Measurements from ENCODE around the gene TOP2B. TPM values are rescaled to one million over a fixed set of nuclear protein-coding genes. Genes with fewer than 3 reads are reported as not detected.

The TOP2B gene
- polyA plus RNA-seq, 1 of the 3 experiments (the other 2 are of a cell fraction), result 20.4 TPM

DNA sequence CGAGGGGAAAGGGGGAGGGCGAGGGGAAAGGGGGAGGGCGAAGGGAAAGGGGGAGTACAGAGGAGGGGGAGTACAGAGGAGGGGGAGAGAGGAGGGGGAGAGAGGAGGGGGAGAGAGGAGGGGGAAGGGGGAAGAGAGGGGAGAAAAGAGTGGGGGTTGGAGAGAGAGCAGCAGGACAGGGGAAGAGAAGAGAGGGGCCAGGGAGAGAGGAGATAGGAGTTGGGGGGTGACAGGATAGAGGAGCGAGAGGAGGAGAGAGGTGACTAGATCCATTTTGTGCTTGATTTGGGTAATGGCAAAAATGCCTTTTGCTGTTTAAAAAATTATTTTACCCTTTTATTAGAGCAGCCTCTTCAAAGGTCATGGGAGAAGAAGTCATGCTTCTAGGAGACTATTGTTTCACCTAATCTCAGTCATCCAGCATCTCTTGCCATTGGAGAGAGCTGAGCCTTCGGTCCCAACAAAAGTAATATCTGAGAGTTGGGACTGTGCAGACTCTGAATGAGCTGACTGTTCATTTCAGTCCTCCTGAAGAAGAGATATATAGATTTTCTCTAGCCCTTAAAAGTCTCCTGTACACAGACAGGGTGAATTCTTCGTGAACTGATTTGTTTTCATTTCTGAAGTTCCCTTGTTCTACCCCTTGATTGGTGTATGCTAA lies 15.1 kb upstream of the TOP2B start:
- ChIA-PET POLR2A (no interaction called here), CTCF (no interaction called here)
- Histone ChIP-seq H4K20me1 (ENCODE audit: insufficient read depth) (no peaks in the 10 kb centered on the region), H3K9ac (no peak overlapping the region), H3K9me3 (no peaks in the 10 kb centered on the region), H3K4me2 (no peak overlapping the region), H2AFZ (ENCODE audit: low read depth) (no peak overlapping the region), H3K36me3 (replicated peaks in 1 of 2; ENCODE audit: control insufficient read depth in 1 of 2, insufficient read depth in 2 of 2, low read length in 1 of 2) (no peaks in the 10 kb centered on the region), H3K9me2 (no peaks in the 10 kb centered on the region), H3K4me3 (ENCODE audit: low read depth in 2 of 2, low read length in 1 of 2) (no peak overlapping the region), H3K4me1 (ENCODE audit: control insufficient read depth in 1 of 2, insufficient read depth in 2 of 2, low read depth in 1 of 2, low read length in 1 of 2) (no peaks in the 10 kb centered on the region), H3F3A (replicated peaks; ENCODE audit: insufficient read depth) (no peaks in the 10 kb centered on the region), H3K27ac (ENCODE audit: low read depth in 2 of 2, low read length in 1 of 2) (no peak overlapping the region), H3K79me2 (ENCODE audit: insufficient read depth) (no peaks in the 10 kb centered on the region), H3K27me3 (ENCODE audit: insufficient read depth) (no peaks in the 10 kb centered on the region)
- no peak for DNase-seq
- TF ChIP-seq JUND (IDR thresholded peaks at IDR 0.05), result no peak
- WGBS (ENCODE audit: low lambda C conversion rate), result 86% methylated on average over 6 of the region's 6 CpGs

GRCh38 chr3:25679166-25679565 lies 14.5 kb upstream of the TOP2B start:
- no peaks in the 10 kb centered on the region for H3K9me3 ChIP-seq
- CTCF ChIA-PET, result interaction anchor here (1.6 kb wide), 1 partner anchor 31 kb away, joined by 4 read pairs; no protein-coding TSS in a partner anchor
- H3K4me2 ChIP-seq, result no peak overlapping the region
- no peaks in the 10 kb centered on the region for H3K36me3 ChIP-seq (replicated peaks in 1 of 2; ENCODE audit: control insufficient read depth in 1 of 2, insufficient read depth in 2 of 2, low read length in 1 of 2)
- no peaks in the 10 kb centered on the region for H3K27me3 ChIP-seq (ENCODE audit: insufficient read depth)
- H3K27ac ChIP-seq (ENCODE audit: low read depth in 2 of 2, low read length in 1 of 2), result no peak overlapping the region
- no peak for TF ChIP-seq TCF12 (IDR thresholded peaks at IDR 0.05)
- no peaks in the 10 kb centered on the region for H3K4me1 ChIP-seq (ENCODE audit: control insufficient read depth in 1 of 2, insufficient read depth in 2 of 2, low read depth in 1 of 2, low read length in 1 of 2)
- no peak overlapping the region for H3K9ac ChIP-seq
- H3K9me2 ChIP-seq, result no peaks in the 10 kb centered on the region
- H3K79me2 ChIP-seq (ENCODE audit: insufficient read depth), result no peaks in the 10 kb centered on the region
- DNase-seq, result peak; percentile 27
- H4K20me1 ChIP-seq (ENCODE audit: insufficient read depth), result no peaks in the 10 kb centered on the region
- H3K4me3 ChIP-seq (ENCODE audit: low read depth in 2 of 2, low read length in 1 of 2), result no peak overlapping the region
- no peak overlapping the region for H2AFZ ChIP-seq (ENCODE audit: low read depth)
- POLR2A ChIA-PET, result no interaction called here
- no peaks in the 10 kb centered on the region for H3F3A ChIP-seq (replicated peaks; ENCODE audit: insufficient read depth)
- WGBS (ENCODE audit: low lambda C conversion rate), result 71% methylated on average over 2 of the region's 2 CpGs

GRCh38 chr3:25678581-25678980 lies 13.9 kb upstream of the TOP2B start:
- CTCF ChIA-PET, result interaction anchor here (1.6 kb wide), 1 partner anchor 31 kb away, joined by 4 read pairs; no protein-coding TSS in a partner anchor
- no peak overlapping the region for H3K27ac ChIP-seq (ENCODE audit: low read depth in 2 of 2, low read length in 1 of 2)
- H3K9me3 ChIP-seq, result no peaks in the 10 kb centered on the region
- H3K4me2 ChIP-seq, result no peak overlapping the region
- POLR2A ChIA-PET, result no interaction called here
- TF ChIP-seq YY1 (IDR thresholded peaks at IDR 0.05; ENCODE audit: low read depth), result no peak
- TF ChIP-seq, protein P1, sequence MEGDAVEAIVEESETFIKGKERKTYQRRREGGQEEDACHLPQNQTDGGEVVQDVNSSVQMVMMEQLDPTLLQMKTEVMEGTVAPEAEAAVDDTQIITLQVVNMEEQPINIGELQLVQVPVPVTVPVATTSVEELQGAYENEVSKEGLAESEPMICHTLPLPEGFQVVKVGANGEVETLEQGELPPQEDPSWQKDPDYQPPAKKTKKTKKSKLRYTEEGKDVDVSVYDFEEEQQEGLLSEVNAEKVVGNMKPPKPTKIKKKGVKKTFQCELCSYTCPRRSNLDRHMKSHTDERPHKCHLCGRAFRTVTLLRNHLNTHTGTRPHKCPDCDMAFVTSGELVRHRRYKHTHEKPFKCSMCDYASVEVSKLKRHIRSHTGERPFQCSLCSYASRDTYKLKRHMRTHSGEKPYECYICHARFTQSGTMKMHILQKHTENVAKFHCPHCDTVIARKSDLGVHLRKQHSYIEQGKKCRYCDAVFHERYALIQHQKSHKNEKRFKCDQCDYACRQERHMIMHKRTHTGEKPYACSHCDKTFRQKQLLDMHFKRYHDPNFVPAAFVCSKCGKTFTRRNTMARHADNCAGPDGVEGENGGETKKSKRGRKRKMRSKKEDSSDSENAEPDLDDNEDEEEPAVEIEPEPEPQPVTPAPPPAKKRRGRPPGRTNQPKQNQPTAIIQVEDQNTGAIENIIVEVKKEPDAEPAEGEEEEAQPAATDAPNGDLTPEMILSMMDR (IDR thresholded peaks at IDR 0.05), result no peak
- no peak for TF ChIP-seq NRF1 (IDR thresholded peaks at IDR 0.05; ENCODE audit: low read depth, low read length)
- no peak for TF ChIP-seq CHD2 (IDR thresholded peaks at IDR 0.05; ENCODE audit: low read length, partially characterized antibody)
- TF ChIP-seq EZH2phosphoT487 (IDR thresholded peaks at IDR 0.05; ENCODE audit: borderline replicate concordance, low read depth), result no peak
- no peaks in the 10 kb centered on the region for H4K20me1 ChIP-seq (ENCODE audit: insufficient read depth)
- no peak for DNase-seq
- no peaks in the 10 kb centered on the region for H3K36me3 ChIP-seq (replicated peaks in 1 of 2; ENCODE audit: control insufficient read depth in 1 of 2, insufficient read depth in 2 of 2, low read length in 1 of 2)
- no peak overlapping the region for H3K9ac ChIP-seq
- H2AFZ ChIP-seq (ENCODE audit: low read depth), result no peak overlapping the region
- H3K4me1 ChIP-seq (ENCODE audit: control insufficient read depth in 1 of 2, insufficient read depth in 2 of 2, low read depth in 1 of 2, low read length in 1 of 2), result no peaks in the 10 kb centered on the region
- H3K79me2 ChIP-seq (ENCODE audit: insufficient read depth), result no peaks in the 10 kb centered on the region
- H3F3A ChIP-seq (replicated peaks; ENCODE audit: insufficient read depth), result no peaks in the 10 kb centered on the region
- H3K4me3 ChIP-seq (ENCODE audit: low read depth in 2 of 2, low read length in 1 of 2), result no peak overlapping the region
- H3K27me3 ChIP-seq (ENCODE audit: insufficient read depth), result no peaks in the 10 kb centered on the region
- no peaks in the 10 kb centered on the region for H3K9me2 ChIP-seq

Measured in SK-N-SH (cell line).